ENCODE measurements around the gene GZMM.

- TF ChIP-seq CTCF (IDR thresholded peaks at IDR 0.05): no peak
- no peak for TF ChIP-seq POLR2A (IDR thresholded peaks at IDR 0.05)
Measured at GRCh38 chr19:574658-575526, 31.0 kb downstream of the GZMM start.

Data from body of pancreas (tissue), 4 donors.